T1000 (cell line): ENCODE data around the gene CNIH2.
"Not testable (repeated sequence)": the region's sequence is repeated elsewhere in the genome, so short reads cannot be mapped to it uniquely, and the experiment has no call there.

ENCODE experiments used
- DNase-seq: peaks from one replicate; lab custom pipeline; 2025; ENCODE audit warnings: mixed read lengths; lab: John Stamatoyannopoulos, UW

CNIH2 gene

GRCh38 chr11:66315498-66315885 lies 37.5 kb downstream of the CNIH2 start:
- no peak for DNase-seq

GRCh38 chr11:66315921-66316811 lies 38.2 kb downstream of the CNIH2 start:
- no peak for DNase-seq

DNA sequence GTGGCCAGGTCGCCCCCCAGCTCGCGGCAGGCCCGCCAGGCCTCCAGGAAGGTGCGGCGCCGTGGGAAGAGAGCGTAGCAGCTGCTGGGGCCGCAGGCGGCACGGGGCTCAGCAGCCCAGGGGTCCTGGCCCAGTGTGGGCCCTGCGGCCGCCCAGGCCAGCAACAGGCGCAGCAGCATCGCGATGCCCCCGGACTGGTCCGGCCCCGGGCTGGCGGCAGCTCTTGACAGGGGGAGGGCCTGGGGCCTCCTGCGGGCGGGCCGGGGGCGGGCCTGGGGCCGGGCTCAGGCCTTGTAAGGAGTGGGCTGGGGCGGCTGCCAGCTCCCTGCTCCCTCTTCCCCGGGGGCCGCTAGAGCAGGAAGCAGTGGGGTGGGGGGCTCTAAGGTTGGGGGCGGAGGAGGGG lies 38.9 kb downstream of the CNIH2 start, which contains the start of gene CD248:
CD248 (minus strand) TSS at position 196 of the 403 bp plus-strand sequence; CDS start at position 179, 17 bp downstream.
- DNase-seq, result no peak

- no peak for DNase-seq
These were observed 39.3 kb downstream of the CNIH2 start for GRCh38 chr11:66317322-66317722.

DNA sequence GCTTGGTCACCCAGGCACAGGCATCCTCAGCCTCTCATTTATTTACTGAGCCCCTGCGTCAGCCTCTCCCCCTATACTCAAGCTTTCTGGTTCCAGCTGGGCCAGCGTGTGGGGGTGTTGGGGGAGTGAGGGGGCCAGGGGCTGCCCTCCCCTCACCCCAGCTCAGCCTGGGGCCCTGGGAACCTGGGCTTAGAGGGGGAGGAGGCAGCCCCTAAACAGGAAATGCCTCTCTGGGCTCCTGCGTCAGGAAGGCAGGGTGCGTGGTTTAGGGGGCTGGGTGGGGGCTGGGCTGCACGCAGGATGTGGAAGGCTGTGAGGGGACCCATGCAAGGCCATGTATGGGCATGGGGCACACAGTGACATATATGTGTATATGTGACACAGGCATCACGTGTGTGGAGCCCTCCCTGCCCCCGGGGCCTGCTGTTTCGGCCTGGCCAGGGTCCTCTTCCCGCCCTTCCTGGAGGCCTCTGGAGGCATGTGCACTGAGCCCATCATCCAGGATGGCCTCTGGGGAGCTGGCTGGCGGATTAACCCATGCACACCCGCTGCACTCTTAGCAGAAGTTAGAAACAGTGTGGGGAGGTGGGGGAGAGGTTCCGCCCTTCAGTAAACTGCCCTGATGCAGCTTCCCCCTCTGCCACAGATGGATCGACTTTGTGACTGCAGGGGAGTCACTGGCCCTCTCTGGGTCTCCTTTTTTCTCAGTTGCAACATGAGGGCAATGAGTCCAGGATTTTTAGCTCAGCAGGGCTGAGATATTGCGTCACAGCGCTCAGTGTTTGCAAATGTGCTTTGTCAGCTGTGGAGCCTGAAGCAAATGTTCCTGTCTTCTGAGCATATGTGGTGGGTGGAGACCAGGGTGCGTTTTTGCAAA lies 40.0 kb downstream of the CNIH2 start:
- no peak for DNase-seq

DNA sequence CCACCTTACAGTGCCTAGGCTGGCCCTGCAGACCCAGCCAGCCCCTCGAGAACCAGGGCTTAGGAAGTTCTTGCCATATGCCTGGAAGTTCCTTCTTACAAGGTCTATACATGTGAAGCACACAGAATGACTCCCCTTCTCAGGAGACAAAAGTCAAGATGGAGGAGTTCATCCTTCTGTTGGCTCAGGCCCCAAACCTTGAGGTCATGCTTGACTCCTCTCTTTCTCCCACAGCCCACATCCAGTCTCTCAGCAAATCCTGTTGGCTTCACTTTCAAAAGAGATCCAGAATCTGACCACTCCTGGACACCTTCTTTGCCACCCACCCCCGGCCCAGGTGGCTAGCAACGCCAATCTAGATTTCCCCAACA lies 40.6 kb downstream of the CNIH2 start:
- no peak for DNase-seq

GRCh38 chr11:66320289-66320688 lies 42.3 kb downstream of the CNIH2 start:
- not testable (repeated sequence) for DNase-seq

GRCh38 chr11:66320748-66321147 lies 42.8 kb downstream of the CNIH2 start:
- not testable (repeated sequence) for DNase-seq

GRCh38 chr11:66321606-66322005 lies 43.6 kb downstream of the CNIH2 start:
- DNase-seq, result no peak

DNA sequence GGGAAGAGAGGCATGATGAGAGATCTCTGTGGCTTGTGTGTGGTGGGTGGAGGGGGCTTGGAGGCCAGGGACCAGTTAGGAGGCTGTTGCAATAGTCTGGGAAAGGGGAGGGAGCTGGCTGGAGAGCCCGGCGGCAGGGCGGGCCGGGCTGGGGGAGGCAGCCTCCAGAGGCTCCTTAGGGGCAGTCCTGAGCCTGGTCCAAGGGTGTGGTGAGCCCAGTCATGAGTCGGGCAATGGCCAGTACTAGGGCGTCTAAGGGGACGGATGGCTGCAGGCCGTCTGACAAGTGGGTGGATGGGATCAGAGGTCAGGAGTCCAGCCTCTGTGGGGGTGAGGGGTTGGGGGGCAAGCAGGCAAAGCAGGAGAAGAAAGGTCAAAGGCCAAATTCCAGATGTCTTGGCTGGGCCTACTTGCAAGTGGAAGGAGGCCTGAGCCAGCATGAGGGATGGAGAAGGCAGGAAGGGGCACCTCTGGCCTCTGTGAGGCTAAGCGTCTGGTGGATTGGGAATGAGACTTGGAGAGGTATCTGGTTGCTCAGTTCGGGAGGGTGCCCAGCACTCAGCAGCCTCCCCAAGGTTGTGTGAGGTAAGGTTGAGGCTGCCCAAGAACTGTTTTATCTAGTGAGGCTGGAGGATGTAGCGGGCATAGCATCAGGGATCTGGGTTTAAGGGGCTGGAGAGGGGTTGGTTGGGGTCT lies 44.9 kb downstream of the CNIH2 start:
- DNase-seq, result no peak

- no peak for DNase-seq
These were observed 45.7 kb downstream of the CNIH2 start for GRCh38 chr11:66323684-66324083.

GRCh38 chr11:66324664-66325063 lies 46.7 kb downstream of the CNIH2 start:
- DNase-seq, result no peak

GRCh38 chr11:66325263-66325671 lies 47.3 kb downstream of the CNIH2 start:
- DNase-seq, result no peak

DNA sequence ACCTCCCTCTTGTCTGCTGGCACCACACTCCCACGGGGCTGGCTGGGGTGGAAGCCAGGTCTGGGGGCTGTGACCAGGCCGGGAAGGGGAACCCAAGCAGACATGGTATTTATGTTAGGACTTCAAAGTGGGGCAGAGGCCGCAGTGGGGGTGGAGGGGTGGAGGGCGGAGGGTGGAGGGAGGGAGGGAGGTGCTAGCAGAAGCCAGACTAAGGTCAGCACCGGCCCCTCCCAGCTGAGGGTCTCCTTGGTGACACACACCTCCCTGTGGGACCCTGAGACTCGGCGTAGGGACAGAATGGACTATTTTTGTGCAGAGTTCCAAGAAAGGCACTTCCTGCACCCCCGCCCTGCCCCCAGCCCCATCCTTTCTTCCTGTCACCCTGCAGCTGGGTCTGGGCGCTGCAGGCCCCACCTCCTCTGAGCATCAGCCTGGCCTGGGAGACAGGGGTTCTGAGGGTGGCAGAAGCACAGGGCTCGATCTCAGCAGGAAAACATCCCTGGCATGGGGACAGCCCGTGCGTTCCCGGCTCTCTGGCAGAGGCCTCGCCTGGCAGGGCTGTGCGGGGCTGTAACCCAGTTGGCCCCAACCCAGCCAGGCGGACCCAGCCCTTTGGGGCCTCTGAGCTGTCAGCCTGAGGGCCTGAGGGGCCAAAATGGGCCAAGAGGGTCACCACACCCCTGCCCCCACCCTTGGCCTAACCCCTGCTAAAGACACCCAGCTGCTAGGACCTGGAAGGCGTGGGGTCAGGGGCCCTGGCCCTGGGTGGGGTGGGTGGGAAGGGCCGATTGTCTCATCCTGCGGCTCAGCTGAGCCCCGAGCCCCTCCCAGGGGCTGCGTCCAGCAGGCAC lies 48.5 kb downstream of the CNIH2 start:
- DNase-seq, result peak; percentile 57

GRCh38 chr11:66327171-66328030 lies 49.4 kb downstream of the CNIH2 start:
- DNase-seq, result peak; percentile 42

DNA sequence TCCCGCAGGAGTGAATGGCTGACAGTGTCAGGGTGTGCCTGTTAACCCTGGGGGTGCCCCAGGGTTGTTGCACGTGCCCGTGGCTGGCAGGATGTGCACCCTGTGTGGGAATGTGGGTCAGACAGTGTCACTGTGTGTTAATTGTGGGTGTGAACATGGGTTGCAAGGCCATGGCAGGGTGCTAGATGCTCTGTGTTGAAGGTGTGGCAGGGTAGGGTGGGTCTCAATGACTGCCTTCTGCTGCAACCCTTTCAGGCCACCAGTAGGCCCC lies 50.0 kb downstream of the CNIH2 start:
- DNase-seq, result no peak

- peak; percentile 76 for DNase-seq
These were observed 50.5 kb downstream of the CNIH2 start for GRCh38 chr11:66328302-66329144.

GRCh38 chr11:66329165-66329673 lies 51.2 kb downstream of the CNIH2 start:
- no peak for DNase-seq

GRCh38 chr11:66330931-66331330 lies 53.0 kb downstream of the CNIH2 start:
- DNase-seq, result no peak
